Naive B cell (primary cell): ENCODE data around the gene SNX24. TPM values are rescaled to one million over a fixed set of nuclear protein-coding genes. Genes with fewer than 3 reads are reported as not detected.

Experiments used
- ATAC-seq, 2 donors: fragments of 150-1000 bp; cut with Tn5 transposase; 2 replicates each; pipeline ENCODE4 v1.10.0; 2021; ENCODE audit warnings: low read depth in 2 of 2, mild to moderate bottlenecking in 2 of 2, moderate library complexity in 2 of 2
- DNase-seq: peaks from one replicate; pipeline ENCODE4 v3.0.0; 2022
- H3K27ac Mint-ChIP-seq, 6 donors: one replicate each; pipeline ENCODE4 v1.8.0; 2020 to 2022; ENCODE audit warnings: mild to moderate bottlenecking in 6 of 6, mixed read lengths in 6 of 6, moderate library complexity in 5 of 6, inconsistent platforms in 2 of 6
- H3K27me3 Mint-ChIP-seq, 3 donors: one replicate each; pipeline ENCODE4 v1.8.0; 2021 to 2022; ENCODE audit warnings: mixed read lengths in 3 of 3, mild to moderate bottlenecking in 1 of 3
- H3K36me3 Mint-ChIP-seq, 2 donors: one replicate each; pipeline ENCODE4 v1.8.0; 2020 to 2022; ENCODE audit warnings: mixed read lengths in 2 of 2, inconsistent platforms in 1 of 2, mild to moderate bottlenecking in 1 of 2
- H3K4me1 Mint-ChIP-seq, 3 donors: one replicate each; pipeline ENCODE4 v1.8.0; 2020 to 2022; ENCODE audit warnings: mixed read lengths in 3 of 3, inconsistent platforms in 1 of 3, mild to moderate bottlenecking in 1 of 3, moderate library complexity in 1 of 3
- H3K4me3 Mint-ChIP-seq, 8 donors: one replicate each; pipeline ENCODE4 v1.8.0; 2020 to 2022; ENCODE audit warnings: mild to moderate bottlenecking in 8 of 8, mixed read lengths in 8 of 8, moderate library complexity in 8 of 8, inconsistent platforms in 2 of 8
- H3K9me3 Mint-ChIP-seq, 7 donors: one replicate each; pipeline ENCODE4 v1.8.0; 2020 to 2022; ENCODE audit warnings: mixed read lengths in 7 of 7, mild to moderate bottlenecking in 5 of 7, inconsistent platforms in 2 of 7, moderate library complexity in 1 of 7
- polyA plus RNA-seq, 6 donors: library from polyadenylated mRNA; unstranded; fragments of 300-500 nt; fragmentation: Illumina TruSeq; gene quantifications; one replicate each; pipeline ENCODE4 v1.2.3, GENCODE V29; 2021; ENCODE audit warnings: low read depth in 6 of 6

SNX24 gene
- polyA plus RNA-seq, 6 donors from 2014 or later, result 0.65 to 2.9 (median 2.1) TPM

DNA sequence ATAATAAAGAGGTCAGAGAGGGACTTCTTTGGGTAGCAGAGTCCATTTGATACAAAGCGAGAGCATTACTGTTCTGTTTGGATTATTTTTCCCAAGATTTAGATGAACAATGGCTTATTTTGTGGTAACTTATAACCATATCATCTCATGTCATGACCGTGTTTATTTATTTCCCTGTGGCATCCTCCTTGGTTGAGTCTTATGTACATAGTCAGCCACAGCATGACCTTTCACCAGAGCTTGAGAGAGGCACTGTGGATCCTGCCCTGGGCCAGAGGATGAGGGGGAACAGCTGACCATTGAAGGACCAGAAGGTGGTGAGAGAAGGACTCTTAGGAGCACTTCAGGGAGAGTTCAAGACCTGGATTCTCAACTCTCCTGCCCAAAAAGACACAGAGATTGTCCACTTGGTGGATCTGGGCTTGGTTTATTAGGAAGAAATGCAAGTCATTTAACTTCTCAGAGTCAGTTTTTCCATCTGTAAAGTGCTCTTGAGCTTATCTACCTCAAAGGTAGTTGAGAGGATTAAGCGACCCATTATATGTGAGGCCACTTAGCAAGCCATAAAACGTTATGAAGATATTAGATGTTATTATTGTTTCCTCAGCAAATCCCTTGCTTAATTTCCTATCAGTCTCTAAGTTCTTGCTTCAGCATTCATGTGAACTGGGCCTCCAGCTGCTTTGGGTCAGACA is 139.7 kb downstream of the SNX24 start:
- H3K9me3 Mint-ChIP-seq, result no peaks in the 10 kb centered on the region
- H3K36me3 Mint-ChIP-seq, result no peaks in the 10 kb centered on the region
- DNase-seq, result no peak
- H3K4me3 Mint-ChIP-seq, result no peak overlapping the region
- peaks cover 0 to 3% (median 0%) of the 10 kb centered on the region in 3 donors for H3K27me3 Mint-ChIP-seq
- ATAC-seq, result no peak
- H3K27ac Mint-ChIP-seq, result peak overlapping the region in 1 of 6 donors; percentile 39
- peaks cover 12 to 14% (median 13%) of the 10 kb centered on the region in 3 donors for H3K4me1 Mint-ChIP-seq

- H3K4me1 Mint-ChIP-seq, result peaks cover 12 to 14% (median 13%) of the 10 kb centered on the region in 3 donors
- H3K27me3 Mint-ChIP-seq, result peaks cover 0 to 3% (median 0%) of the 10 kb centered on the region in 3 donors
- peak overlapping the region in 2 of 6 donors; percentile 0 to 34 for H3K27ac Mint-ChIP-seq
- DNase-seq (no peak), ATAC-seq (peak; percentile 53 to 65)
- peak overlapping the region in 1 of 8 donors; percentile 57 for H3K4me3 Mint-ChIP-seq
- H3K36me3 Mint-ChIP-seq, result no peaks in the 10 kb centered on the region
- H3K9me3 Mint-ChIP-seq, result no peaks in the 10 kb centered on the region
Observed at GRCh38 chr5:122985954-122986721, 140.7 kb downstream of the SNX24 start.

- Mint-ChIP-seq H3K4me1 (peaks cover 3 to 6% (median 4%) of the 10 kb centered on the region in 3 donors), H3K27ac (no peak overlapping the region), H3K36me3 (no peaks in the 10 kb centered on the region), H3K27me3 (peaks cover 0 to 4% (median 0%) of the 10 kb centered on the region in 3 donors), H3K9me3 (no peaks in the 10 kb centered on the region), H3K4me3 (no peak overlapping the region)
- DNase-seq (no peak), ATAC-seq (no peak)
Observed at GRCh38 chr5:122996091-122996490, 150.7 kb downstream of the SNX24 start.

GRCh38 chr5:122997294-122997693 is 151.9 kb downstream of the SNX24 start:
- DNase-seq (no peak), ATAC-seq (no peak)
- Mint-ChIP-seq H3K4me3 (no peak overlapping the region), H3K4me1 (peaks cover 3 to 6% (median 4%) of the 10 kb centered on the region in 3 donors), H3K9me3 (no peaks in the 10 kb centered on the region), H3K27me3 (peaks cover 0 to 3% (median 0%) of the 10 kb centered on the region in 3 donors), H3K36me3 (no peaks in the 10 kb centered on the region), H3K27ac (no peak overlapping the region)

DNA sequence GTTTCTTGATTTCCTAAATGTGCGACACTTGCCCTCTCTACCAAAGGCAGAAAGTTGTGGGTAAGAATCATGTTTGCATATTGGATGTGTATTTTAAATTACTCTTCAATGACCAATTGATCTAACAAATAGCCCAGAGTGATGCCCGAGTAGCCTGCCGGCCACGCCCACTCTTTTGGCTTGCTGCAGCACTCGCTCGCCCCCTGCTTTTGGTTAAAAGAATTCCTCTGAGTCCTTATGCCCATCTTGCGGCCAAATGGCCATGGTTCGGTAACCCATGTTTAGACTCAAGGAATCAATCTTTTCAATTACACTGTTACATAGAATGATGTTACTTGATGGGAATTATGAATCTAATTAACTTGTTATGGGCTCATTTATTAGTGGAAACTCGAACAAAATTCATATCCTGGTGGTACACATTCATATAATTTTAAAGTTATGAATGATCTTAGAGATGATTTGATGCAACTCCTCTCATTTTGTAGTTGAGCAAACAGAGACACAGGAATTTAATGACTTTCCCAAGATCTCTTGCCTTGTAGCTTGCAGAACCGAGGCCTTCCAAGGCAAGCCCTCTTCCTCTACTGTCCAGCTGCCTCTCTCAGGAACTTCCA is 154.6 kb downstream of the SNX24 start:
- ATAC-seq, result peak; percentile 51 to 59
- Mint-ChIP-seq H3K4me1 (peaks cover 3 to 6% (median 4%) of the 10 kb centered on the region in 3 donors), H3K27me3 (no peaks in the 10 kb centered on the region), H3K9me3 (no peaks in the 10 kb centered on the region), H3K4me3 (no peak overlapping the region), H3K27ac (no peak overlapping the region), H3K36me3 (no peaks in the 10 kb centered on the region)
- DNase-seq, result peak; percentile 44

DNA sequence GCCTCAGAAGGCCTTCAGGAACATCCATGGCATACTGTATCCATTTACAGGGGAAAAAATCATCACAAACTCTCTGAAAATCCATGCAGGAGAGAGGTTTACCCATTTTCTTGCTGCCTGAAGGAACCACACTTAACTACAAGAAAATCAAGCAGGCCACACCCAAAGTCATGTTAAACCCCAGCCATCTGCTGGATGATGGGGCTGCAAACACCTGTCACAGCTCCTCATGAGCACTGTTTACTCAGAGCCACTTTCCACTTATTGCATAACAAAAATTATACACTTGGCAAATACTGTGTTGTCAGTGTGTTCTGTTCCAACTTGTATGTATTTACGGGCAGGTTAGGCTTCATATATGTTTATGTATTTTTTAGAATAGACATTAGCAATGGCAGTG is 155.3 kb downstream of the SNX24 start:
- Mint-ChIP-seq H3K4me3 (no peak overlapping the region), H3K9me3 (no peaks in the 10 kb centered on the region), H3K27ac (no peak overlapping the region), H3K36me3 (no peaks in the 10 kb centered on the region), H3K27me3 (no peaks in the 10 kb centered on the region), H3K4me1 (peaks cover 3 to 6% (median 4%) of the 10 kb centered on the region in 3 donors)
- no peak for DNase-seq
- no peak for ATAC-seq

DNA sequence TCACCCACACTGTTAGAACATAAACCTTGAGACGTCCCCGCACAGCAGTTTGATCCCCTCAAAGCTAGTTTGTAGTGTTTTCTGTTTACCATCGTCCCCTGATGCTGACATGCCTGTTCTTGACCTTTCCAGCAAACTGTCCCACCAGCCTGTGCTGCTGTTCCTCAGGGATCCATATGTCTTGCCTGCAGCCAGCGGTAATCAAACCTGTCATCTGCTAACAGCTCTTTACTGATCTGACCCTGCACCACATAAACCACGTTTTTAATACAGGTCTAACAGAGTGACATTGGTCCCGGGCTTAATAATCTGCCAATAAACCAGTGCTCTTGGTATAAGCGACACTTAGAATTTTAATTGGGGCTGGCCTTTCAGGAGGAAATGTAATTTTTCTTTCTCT is 156.4 kb downstream of the SNX24 start:
- Mint-ChIP-seq H3K4me1 (peaks cover 3 to 6% (median 4%) of the 10 kb centered on the region in 3 donors), H3K4me3 (peak overlapping the region in 1 of 8 donors; percentile 57), H3K27me3 (no peaks in the 10 kb centered on the region), H3K27ac (peak overlapping the region in 1 of 6 donors; percentile 65), H3K36me3 (no peaks in the 10 kb centered on the region), H3K9me3 (no peaks in the 10 kb centered on the region)
- ATAC-seq, result no peak
- no peak for DNase-seq

DNA sequence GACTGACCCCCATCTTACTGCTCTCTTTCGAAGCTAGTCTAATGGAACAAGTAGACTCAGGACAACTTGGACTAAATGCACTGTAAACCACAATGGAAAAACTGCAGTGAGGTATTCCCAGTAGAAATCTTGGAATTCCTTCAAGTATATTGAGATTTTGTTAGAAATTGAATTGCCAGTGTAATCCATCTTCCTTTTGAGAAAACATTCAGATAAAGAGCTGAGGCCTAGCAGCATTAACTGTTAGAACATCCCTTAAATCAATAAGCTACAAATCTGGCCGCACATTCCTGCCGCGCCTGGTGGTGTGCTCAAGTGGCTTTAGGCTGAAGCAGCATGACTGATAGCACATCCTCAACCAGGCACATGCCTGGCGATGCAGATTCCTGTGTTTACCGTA is 161.8 kb downstream of the SNX24 start:
- H3K36me3 Mint-ChIP-seq, result no peaks in the 10 kb centered on the region
- H3K9me3 Mint-ChIP-seq, result no peaks in the 10 kb centered on the region
- peaks cover 0 to 4% (median 3%) of the 10 kb centered on the region in 3 donors for H3K4me1 Mint-ChIP-seq
- DNase-seq, result no peak
- H3K27ac Mint-ChIP-seq, result peak overlapping the region in 1 of 6 donors; percentile 19
- H3K4me3 Mint-ChIP-seq, result no peak overlapping the region
- ATAC-seq, result no peak
- H3K27me3 Mint-ChIP-seq, result no peaks in the 10 kb centered on the region

- Mint-ChIP-seq H3K4me1 (peaks cover 0 to 8% (median 5%) of the 10 kb centered on the region in 3 donors), H3K36me3 (no peaks in the 10 kb centered on the region), H3K27ac (no peak overlapping the region), H3K9me3 (no peaks in the 10 kb centered on the region), H3K27me3 (no peaks in the 10 kb centered on the region), H3K4me3 (no peak overlapping the region)
- no peak for ATAC-seq
- DNase-seq, result no peak
Observed at GRCh38 chr5:123007754-123008153, 162.3 kb downstream of the SNX24 start.

DNA sequence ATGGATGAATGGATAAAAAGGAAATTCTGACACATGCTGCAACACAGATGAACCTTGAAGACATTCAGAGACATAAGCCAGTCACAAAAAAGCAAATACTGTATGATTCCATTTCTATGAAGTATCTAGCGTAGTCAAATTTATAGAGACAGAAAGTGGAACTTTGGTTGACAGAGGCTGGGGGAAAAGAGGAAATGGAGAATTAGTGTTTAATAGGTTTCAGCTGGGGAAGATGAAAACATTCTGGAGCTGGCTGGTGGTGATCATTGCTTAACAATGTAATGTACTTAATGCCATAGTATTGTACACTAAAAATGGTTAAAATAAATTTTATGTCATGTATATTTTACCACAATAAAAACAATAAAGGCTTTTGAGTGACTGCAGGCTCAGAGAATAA is 166.9 kb downstream of the SNX24 start:
- peak in 1 of 2 donors; percentile 28 for ATAC-seq
- Mint-ChIP-seq H3K9me3 (peaks cover 0 to 8% (median 2%) of the 10 kb centered on the region in 7 donors), H3K27me3 (peaks cover 0 to 11% (median 0%) of the 10 kb centered on the region in 3 donors), H3K27ac (no peak overlapping the region), H3K36me3 (no peaks in the 10 kb centered on the region), H3K4me3 (no peak overlapping the region), H3K4me1 (peaks cover 0 to 8% (median 5%) of the 10 kb centered on the region in 3 donors)
- no peak for DNase-seq

- Mint-ChIP-seq H3K27me3 (peaks cover 0 to 11% (median 0%) of the 10 kb centered on the region in 3 donors), H3K9me3 (peaks cover 0 to 8% (median 2%) of the 10 kb centered on the region in 7 donors), H3K4me3 (no peak overlapping the region), H3K4me1 (peaks cover 0 to 8% (median 5%) of the 10 kb centered on the region in 3 donors), H3K27ac (no peak overlapping the region), H3K36me3 (no peaks in the 10 kb centered on the region)
- DNase-seq, result no peak
- no peak for ATAC-seq
Observed at GRCh38 chr5:123014689-123015088, 169.3 kb downstream of the SNX24 start.

DNA sequence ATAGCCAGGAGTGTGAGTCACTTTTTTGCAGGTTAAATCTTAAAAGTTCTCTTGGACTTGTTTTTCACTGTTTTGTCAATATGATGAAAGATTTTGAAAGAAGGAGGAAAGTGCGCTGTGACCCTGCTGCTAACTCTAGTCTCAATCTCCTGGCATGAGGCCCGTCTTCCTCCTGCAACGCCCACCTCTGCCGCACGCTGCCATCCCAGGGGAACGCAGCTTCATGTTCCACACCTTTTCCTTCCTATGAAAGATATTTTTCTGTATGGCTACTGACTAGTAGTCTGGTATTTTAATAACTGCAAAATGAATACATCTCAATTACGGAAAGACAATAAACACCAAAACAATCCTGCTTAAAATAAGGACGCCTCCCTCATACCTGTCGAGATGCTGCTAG is 182.8 kb downstream of the SNX24 start:
- Mint-ChIP-seq H3K4me1 (no peaks in the 10 kb centered on the region), H3K4me3 (no peak overlapping the region), H3K27ac (no peak overlapping the region)

DNA sequence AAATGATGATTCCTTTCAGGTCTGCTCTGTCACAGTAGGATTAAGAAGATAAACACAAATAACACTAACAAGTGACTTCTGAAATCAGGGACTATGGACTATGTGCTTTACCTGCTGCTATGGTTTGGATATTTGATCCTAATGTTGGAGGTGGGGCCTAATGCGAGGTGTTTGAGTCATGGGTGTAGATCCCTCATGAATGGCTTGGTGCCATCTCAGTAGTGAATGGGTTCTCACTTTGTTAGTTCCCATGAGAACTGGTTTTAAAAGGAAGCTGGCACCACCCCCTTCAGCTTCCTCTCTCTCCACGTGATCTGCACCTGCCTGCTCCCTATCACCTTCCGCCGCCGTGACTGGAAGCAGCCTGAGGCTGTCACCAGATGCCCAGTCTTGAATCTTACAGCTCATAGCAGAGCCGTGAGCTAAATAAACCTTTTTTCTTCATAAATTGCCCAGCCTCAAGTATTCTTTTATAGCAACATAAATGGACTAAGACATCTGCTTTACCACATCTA is 187.8 kb downstream of the SNX24 start:
- Mint-ChIP-seq H3K9me3 (peaks cover 0 to 5% (median 0%) of the 10 kb centered on the region in 7 donors), H3K36me3 (no peaks in the 10 kb centered on the region), H3K4me1 (peaks cover 6 to 14% (median 12%) of the 10 kb centered on the region in 3 donors), H3K27ac (no peak overlapping the region), H3K27me3 (peaks cover 61 to 77% (median 72%) of the 10 kb centered on the region in 3 donors), H3K4me3 (no peak overlapping the region)
- ATAC-seq (no peak), DNase-seq (no peak)

More for the DNA sequence above, 182.8 kb downstream of the SNX24 start:
- ATAC-seq (no peak), DNase-seq (no peak)
- peaks cover 0 to 2% (median 0%) of the 10 kb centered on the region in 7 donors for H3K9me3 Mint-ChIP-seq
- no peaks in the 10 kb centered on the region for H3K36me3 Mint-ChIP-seq
- peaks cover 39 to 68% (median 46%) of the 10 kb centered on the region in 3 donors for H3K27me3 Mint-ChIP-seq
